GM18951 (cell line): ENCODE data around the gene BRD3.
A peak's percentile ranks its signal among the peaks of the same experiment; 100 is the strongest.

ENCODE experiments used
- POLR2A ChIP-seq: IDR thresholded peaks from 4 replicates; pipeline ENCODE4 v1.6.1; 2011; ENCODE audit warnings: mild to moderate bottlenecking; ENCODE audit not compliant: insufficient read length, insufficient read depth; ENCODE audit errors: extremely low read depth
- in situ Hi-C: fragments of 300-500 bp; cut with MboI; formaldehyde crosslinking; loops from one replicate; pipeline ENCODE4 v1.12.0; 2022; ENCODE audit warnings: low sequenced_read_pairs, mixed read lengths, inconsistent platforms; ENCODE audit not compliant: unreplicated experiment

The BRD3 gene

DNA sequence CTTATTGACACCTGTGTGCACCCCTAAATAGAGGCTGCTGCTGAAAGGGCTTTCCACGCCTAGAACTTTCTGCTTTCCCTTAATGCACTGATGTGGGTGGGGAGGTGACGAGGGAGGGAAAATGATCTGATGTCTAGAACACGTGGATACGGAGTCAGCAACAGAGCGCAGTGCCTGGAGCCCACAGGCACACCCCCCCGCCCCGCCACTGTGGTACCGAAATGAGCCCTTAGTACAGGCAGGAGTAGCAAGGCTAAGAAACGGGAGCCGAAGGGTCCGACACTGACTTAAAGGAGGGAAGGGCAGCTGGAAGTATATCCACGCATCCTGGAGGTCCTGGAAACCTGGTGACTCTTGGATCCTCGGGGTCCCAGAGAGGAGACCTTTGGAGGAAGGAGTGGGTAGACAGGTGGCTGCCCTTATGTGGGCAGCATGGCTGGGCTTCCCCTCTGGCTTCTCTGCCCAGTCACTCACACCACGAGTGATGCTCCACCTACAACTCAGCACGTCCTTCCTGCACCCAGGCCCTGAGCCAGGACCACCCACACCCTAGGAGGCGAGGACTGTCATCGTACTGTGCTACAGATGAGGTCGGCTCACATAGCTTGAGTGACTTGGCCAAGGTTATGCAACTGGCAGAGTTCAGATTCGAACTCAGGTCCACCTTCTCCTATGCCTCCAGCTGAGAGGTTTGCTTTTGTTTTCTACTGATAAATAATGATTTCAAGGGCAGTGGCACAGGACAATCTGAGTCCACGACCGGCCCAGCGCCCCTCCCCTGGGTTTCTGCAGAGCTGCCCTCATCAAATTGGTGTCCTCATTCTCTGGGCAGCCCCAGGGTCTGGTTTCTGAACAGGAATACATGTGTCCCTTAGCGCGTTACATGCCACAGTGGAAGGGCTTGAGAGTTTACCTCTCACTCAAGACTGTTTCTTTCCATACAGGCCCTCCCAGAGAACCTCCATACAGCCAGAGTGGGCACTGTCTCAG, 71.0 kb downstream of the BRD3 start:
- TF ChIP-seq POLR2A, result no peak
- in situ Hi-C loops, result loop anchor here (10.0 kb wide), 1 partner anchor 202 kb away; no protein-coding TSS in a partner anchor

- TF ChIP-seq POLR2A, result no peak
- in situ Hi-C loops, result loop anchor here (10.0 kb wide), 1 partner anchor 200 kb away; no protein-coding TSS in a partner anchor
Observed at GRCh38 chr9:133995012-133995896, 72.6 kb downstream of the BRD3 start.

DNA sequence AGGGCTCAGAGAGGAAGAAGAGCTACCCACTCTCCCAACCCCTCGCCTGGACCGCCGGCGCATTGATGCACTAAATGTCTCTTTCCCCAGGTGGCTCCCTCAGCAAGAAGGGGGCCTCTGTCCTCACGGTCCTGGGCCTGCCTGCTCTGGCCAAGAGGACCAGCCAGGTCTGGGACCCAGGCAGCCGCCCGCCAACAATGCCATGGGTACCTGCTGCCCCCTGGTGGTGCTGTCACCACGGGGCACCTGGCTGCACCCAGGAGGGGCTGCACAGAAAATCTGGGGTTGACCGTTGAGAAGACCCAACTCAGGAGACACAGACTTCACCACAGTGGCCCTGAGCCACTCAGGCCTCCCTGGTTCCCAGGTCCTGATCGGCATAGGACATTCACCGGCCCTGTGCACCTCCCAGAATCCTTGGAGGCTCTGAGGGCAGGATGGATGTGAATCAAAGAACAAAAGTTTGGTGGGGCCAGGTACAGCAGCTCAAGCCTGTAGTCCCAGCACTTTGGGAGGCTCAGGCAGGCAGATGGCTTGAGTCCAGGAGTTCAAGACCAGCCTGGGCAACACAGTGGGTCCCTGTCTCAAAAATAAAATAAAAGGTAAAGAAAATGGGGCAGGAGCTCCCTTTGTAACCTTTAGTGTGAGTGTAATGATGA, 73.3 kb downstream of the BRD3 start:
- no peak for TF ChIP-seq POLR2A
- in situ Hi-C loops, result loop anchor here (10.0 kb wide), 1 partner anchor 200 kb away; no protein-coding TSS in a partner anchor

- TF ChIP-seq POLR2A, result no peak
- in situ Hi-C loops, result loop anchor here (10.0 kb wide), 1 partner anchor 199 kb away; no protein-coding TSS in a partner anchor
Observed at GRCh38 chr9:133993635-133994253, 74.1 kb downstream of the BRD3 start.

GRCh38 chr9:133992780-133993634, 74.8 kb downstream of the BRD3 start:
- peak; percentile 49 for TF ChIP-seq POLR2A
- in situ Hi-C loops, result loop anchor here (10.0 kb wide), 1 partner anchor 198 kb away; no protein-coding TSS in a partner anchor

- peak; percentile 73 for TF ChIP-seq POLR2A
- in situ Hi-C loops, result loop anchor here (10.0 kb wide), 1 partner anchor 197 kb away; no protein-coding TSS in a partner anchor
Observed at GRCh38 chr9:133991964-133992779, 75.7 kb downstream of the BRD3 start, which contains the start of gene VAV2. Gene VAV2 (minus strand): TSS chr9:133992324. CDS start chr9:133992278, 46 bp downstream.

- in situ Hi-C loops, result loop anchor here (10.0 kb wide), 1 partner anchor 197 kb away; no protein-coding TSS in a partner anchor
- TF ChIP-seq POLR2A, result no peak
Observed at GRCh38 chr9:133991214-133991921, 76.5 kb downstream of the BRD3 start.

DNA sequence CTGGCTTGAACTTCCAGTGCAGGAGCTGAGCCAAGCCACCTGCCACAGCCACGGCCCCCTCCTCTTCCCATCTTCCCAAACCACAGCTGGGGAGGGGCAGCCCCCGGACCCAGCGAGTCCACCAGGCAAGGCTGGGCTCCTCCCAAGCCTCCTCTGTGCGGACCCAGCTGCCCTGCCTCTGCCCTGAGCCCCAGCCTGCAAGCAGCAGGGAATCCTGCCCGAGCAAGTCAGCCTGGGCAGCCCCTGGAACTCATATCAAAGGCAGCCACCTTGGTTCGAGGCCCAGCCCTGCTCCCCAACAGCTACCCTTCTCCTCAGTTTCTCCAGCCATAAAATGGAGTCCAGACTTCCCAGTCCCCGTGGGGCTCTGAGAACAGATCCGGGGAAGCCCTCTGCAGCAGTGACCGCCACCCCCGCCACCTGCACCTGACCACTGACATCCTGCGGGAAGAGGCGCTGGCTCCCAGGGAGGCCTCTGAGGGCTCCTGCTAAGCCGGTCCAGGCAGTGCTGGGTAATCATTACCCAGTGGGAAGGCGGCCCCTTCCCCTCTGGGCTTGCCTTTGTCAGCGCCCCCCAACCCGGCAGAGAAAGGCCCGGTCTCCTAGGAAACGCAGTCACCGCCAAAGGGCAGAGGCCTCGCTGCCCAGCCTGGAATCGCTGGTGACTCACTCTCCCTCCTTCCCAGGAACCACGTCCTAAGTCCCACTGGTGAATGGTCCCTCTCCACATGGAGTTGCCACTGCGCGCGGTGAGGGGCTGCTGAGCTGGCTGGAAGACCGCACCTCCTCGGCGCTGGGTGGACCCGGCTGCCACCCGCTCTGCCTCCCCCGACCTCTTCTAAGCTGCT, 77.2 kb downstream of the BRD3 start:
- no peak for TF ChIP-seq POLR2A
- in situ Hi-C loops, result loop anchor here (10.0 kb wide), 1 partner anchor 196 kb away; no protein-coding TSS in a partner anchor
